22Rv1 (cell line): ENCODE data around the gene MRFAP1.

Experiments used
- CTCF ChIP-seq: fragments of 450-650 bp; IDR thresholded peaks from 2 replicates; pipeline ENCODE4 v1.5.1; 2017; ENCODE audit warnings: mild to moderate bottlenecking
- ZFX ChIP-seq: fragments of 450-650 bp; IDR thresholded peaks from 2 replicates; pipeline ENCODE4 v1.6.1; 2017; ENCODE audit warnings: antibody characterized with exemption, borderline replicate concordance

GRCh38 chr4:6639137-6639680, 1.3 kb upstream of the MRFAP1 start:
- no peak for TF ChIP-seq CTCF
- no peak for TF ChIP-seq ZFX
